SK-N-SH (cell line): ENCODE measurements around the gene TMTC2.

Source experiments
- CHD2 ChIP-seq: fragments of 150-350 bp; IDR thresholded peaks from 2 replicates; pipeline ENCODE4 v1.6.1; 2018; ENCODE audit warnings: low read length; ENCODE audit not compliant: partially characterized antibody
- EP300 ChIP-seq, 2 experiments: IDR thresholded peaks; 2 replicates each; pipeline versions ENCODE4 v1.4.0 to v1.6.1; 2012; ENCODE audit warnings: borderline replicate concordance in 1 of 2, low read depth in 1 of 2, low read length in 1 of 2
- EZH2phosphoT487 ChIP-seq: fragments of 200-600 bp; sonication (generic); IDR thresholded peaks from 2 replicates; pipeline ENCODE4 v1.6.1; 2017; ENCODE audit warnings: low read depth, mixed run types, mild to moderate bottlenecking, antibody characterized with exemption, moderate library complexity, borderline replicate concordance
- JUND ChIP-seq: IDR thresholded peaks from 2 replicates; pipeline ENCODE4 v1.4.0; 2012
- RFX5 ChIP-seq: IDR thresholded peaks from 2 replicates; pipeline ENCODE4 v1.6.1; 2012; ENCODE audit warnings: mild to moderate bottlenecking, improper control_type of control experiment, low read length
- SIN3A ChIP-seq: IDR thresholded peaks from 2 replicates; pipeline ENCODE4 v1.6.1; 2012; ENCODE audit warnings: low read depth, mild to moderate bottlenecking, low read length, moderate library complexity, borderline replicate concordance
- TAF1 ChIP-seq: IDR thresholded peaks from 2 replicates; pipeline ENCODE4 v1.6.1; 2012; ENCODE audit warnings: low read depth, mild to moderate bottlenecking, low read length, moderate library complexity, borderline replicate concordance
- TF ChIP-seq, protein P1 (sequence below): fragments of 200-600 bp; sonication (generic); IDR thresholded peaks from 2 replicates; pipeline ENCODE4 v1.6.1; 2017; ENCODE audit warnings: antibody characterized with exemption, mild to moderate bottlenecking, moderate library complexity
- TF ChIP-seq, protein P2 (sequence below): IDR thresholded peaks from 2 replicates; pipeline ENCODE4 v1.6.1; 2012; ENCODE audit warnings: mild to moderate bottlenecking, low read depth, low read length, moderate library complexity

DNA sequence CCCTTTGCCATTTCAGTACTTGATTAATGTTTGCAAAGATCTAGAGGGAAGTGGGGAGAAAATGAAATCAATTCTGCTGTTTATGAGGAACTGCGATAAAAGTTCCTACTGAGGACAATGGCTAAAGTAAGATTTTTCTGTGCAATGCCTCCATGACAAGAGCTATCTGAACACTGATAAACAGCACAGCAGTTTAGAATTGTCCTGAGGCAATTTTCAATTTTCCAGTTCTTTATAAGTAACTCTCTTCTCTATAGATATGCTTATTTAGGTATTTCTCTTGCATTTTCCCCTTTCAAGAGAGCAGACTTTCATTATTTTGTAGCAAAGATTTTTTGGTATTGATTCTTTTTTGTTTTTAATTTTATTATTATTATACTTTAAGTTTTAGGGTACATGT, 34.6 kb upstream of the TMTC2 start:
- TF ChIP-seq, protein P1, sequence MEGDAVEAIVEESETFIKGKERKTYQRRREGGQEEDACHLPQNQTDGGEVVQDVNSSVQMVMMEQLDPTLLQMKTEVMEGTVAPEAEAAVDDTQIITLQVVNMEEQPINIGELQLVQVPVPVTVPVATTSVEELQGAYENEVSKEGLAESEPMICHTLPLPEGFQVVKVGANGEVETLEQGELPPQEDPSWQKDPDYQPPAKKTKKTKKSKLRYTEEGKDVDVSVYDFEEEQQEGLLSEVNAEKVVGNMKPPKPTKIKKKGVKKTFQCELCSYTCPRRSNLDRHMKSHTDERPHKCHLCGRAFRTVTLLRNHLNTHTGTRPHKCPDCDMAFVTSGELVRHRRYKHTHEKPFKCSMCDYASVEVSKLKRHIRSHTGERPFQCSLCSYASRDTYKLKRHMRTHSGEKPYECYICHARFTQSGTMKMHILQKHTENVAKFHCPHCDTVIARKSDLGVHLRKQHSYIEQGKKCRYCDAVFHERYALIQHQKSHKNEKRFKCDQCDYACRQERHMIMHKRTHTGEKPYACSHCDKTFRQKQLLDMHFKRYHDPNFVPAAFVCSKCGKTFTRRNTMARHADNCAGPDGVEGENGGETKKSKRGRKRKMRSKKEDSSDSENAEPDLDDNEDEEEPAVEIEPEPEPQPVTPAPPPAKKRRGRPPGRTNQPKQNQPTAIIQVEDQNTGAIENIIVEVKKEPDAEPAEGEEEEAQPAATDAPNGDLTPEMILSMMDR = no peak
- no peak for TF ChIP-seq SIN3A
- no peak for TF ChIP-seq JUND
- TF ChIP-seq RFX5 = no peak
- TF ChIP-seq, protein P2, sequence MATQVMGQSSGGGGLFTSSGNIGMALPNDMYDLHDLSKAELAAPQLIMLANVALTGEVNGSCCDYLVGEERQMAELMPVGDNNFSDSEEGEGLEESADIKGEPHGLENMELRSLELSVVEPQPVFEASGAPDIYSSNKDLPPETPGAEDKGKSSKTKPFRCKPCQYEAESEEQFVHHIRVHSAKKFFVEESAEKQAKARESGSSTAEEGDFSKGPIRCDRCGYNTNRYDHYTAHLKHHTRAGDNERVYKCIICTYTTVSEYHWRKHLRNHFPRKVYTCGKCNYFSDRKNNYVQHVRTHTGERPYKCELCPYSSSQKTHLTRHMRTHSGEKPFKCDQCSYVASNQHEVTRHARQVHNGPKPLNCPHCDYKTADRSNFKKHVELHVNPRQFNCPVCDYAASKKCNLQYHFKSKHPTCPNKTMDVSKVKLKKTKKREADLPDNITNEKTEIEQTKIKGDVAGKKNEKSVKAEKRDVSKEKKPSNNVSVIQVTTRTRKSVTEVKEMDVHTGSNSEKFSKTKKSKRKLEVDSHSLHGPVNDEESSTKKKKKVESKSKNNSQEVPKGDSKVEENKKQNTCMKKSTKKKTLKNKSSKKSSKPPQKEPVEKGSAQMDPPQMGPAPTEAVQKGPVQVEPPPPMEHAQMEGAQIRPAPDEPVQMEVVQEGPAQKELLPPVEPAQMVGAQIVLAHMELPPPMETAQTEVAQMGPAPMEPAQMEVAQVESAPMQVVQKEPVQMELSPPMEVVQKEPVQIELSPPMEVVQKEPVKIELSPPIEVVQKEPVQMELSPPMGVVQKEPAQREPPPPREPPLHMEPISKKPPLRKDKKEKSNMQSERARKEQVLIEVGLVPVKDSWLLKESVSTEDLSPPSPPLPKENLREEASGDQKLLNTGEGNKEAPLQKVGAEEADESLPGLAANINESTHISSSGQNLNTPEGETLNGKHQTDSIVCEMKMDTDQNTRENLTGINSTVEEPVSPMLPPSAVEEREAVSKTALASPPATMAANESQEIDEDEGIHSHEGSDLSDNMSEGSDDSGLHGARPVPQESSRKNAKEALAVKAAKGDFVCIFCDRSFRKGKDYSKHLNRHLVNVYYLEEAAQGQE = no peak
- no peak for TF ChIP-seq EZH2phosphoT487
- no peak for TF ChIP-seq CHD2
- TF ChIP-seq EP300 (IDR thresholded peaks at IDR 0.05; ENCODE audit: borderline replicate concordance in 1 of 2, low read depth in 1 of 2, low read length in 1 of 2) = no peak
- TF ChIP-seq TAF1 = no peak
